GM12873 (cell line): ENCODE results near the gene USP49.

ENCODE experiments used
- CTCF ChIP-seq: IDR thresholded peaks from 2 replicates; pipeline ENCODE4 v1.5.1; 2012; ENCODE audit warnings: low read depth, mild to moderate bottlenecking, moderate library complexity, low read length, control low read depth; ENCODE audit not compliant: insufficient read depth; ENCODE audit errors: missing control alignments

Gene USP49

DNA sequence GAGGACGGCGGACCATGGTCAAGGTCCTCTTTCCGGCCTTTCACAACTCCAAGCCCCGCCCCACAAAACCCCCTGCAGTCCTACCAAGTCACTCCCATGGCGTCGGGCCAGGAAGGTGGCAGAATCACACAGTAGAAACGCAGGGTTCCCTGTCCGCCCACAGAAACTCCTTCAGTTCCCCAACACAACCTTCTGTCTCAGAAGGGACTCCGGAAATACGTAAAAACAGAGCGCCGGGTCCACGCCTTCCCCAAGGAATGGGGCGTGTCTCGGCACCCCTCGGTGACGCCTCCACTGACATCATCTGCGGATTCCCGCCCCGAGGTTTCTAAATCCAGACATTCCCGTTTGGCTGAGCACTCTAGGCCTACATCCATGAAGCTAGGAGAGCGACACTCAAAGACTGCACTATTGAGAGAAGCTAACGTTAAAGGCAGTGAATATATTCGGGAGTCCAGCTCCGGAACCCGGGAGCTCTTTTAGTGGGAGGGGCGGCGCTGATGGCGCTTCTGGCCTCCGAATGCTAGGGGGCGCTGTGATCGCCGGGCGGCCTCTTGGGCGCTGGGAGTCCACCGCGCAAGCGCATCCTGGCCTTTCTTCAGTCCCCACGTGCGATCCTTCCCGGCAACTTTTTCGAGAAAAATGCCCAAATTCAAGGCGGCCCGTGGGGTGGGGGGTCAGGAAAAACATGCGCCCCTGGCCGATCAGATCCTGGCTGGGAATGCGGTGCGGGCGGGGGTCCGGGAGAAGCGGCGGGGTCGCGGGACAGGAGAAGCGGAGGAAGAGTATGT lies 25.9 kb upstream of the USP49 start, which contains the start of the genes BYSL and MED20:
Gene BYSL, plus strand, starts transcription at position 579 of the 791 bp plus-strand sequence. Its CDS starts 64 bp downstream, at position 643.
Gene MED20, minus strand, starts transcription at position 219 of the 791 bp plus-strand sequence. Its CDS starts 121 bp downstream, at position 98.
- TF ChIP-seq CTCF = peak; percentile 94

DNA sequence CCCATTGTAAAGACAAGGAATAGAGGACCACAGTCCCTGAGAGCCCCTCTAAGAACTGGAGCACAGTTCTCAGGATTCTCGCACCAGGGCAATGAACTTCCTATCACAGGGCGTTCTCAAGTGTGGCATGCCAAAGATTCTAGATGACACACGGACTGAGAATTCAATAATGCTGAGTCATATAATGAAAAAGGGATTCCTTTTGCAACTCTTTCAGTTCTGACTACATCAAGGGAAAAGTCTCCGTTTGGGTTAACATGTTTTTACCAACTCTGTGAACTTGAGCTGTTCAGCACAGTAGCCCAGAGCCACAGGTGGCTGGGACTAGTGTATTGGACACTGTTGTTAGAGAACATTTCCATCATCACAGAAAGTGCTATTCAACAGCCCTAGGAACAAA lies 22.4 kb upstream of the USP49 start:
- TF ChIP-seq CTCF = no peak

DNA sequence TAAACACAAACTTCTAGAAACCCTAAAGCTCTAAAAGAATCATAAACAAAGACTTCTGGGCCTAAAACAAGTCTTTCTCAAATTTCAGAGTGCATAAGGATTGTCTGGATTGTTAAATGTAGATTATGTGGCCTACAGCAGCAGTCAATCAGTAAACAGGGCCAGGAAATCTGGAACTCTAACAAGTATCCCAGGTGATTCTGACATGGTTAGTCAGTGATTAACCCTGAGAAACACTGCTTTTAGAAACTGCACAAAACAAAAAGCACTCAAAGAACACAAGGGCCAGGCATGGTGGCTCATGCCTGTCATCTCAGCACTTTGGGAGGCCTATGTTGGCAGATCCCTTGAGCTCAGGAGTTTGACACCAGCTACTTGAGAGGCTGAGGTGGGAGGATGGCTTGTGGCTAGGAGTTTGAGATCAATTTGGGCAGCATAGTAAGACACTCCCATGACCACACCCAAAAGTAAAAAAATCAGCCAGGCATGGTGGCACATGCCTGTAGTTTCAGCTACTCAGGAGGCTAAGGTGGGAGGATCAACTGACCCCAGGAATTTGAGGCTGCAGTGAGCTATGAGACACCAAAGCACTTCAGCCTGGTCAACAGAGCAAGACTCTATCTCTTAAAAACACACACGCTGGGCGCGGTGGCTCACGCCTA lies 19.8 kb upstream of the USP49 start:
- no peak for TF ChIP-seq CTCF

DNA sequence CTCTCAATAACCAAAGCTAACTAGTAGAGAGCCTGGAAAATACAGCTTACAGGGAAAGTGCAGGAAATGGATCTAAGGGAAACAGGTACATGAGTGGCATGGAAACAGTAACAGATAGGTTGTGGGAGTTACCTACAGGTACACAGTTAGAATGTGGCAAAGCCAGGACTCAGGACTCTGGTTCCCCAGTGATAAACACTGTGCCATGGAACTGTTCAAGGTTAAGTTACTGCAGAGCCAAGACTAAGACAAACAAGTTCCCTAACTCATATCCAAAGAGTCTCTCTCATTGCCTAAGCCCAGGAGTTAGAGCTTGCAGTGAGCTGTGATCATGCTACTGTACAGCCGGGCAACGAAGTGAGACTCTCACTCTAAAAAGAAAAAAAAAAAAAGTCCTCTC lies 19.2 kb upstream of the USP49 start:
- no peak for TF ChIP-seq CTCF

GRCh38 chr6:41909727-41910126 lies 14.6 kb upstream of the USP49 start:
- no peak for TF ChIP-seq CTCF

DNA sequence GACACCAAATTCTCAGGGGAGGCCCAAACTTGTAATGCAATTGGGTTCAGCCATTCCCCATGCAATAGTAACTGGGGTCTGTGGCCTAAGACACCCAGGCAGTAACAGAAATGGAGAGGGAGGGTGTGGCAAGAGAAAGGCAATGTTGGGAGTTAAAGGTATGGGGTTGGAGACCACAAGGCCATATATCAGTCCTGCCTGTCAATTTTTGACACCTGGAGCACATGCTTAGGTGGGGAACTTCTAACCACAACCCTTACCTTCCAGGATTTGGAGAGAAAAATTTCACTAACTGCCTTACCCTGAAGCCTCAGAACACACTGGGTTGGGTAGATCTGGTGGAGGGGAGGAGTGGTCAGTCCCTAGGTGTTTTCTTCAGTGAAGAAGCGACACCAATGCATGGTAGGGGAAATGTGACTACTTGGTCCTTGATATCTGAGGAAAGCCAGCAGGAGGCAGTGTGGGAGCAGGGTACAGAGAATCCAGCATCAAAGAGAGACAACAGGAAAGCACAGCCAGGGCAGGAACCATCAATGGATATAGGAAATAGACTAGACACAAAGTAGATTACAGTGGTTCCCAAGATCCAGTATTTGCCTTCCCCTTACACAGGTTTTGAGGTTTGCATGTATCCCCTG lies 6.8 kb upstream of the USP49 start:
- peak; percentile 64 for TF ChIP-seq CTCF

DNA sequence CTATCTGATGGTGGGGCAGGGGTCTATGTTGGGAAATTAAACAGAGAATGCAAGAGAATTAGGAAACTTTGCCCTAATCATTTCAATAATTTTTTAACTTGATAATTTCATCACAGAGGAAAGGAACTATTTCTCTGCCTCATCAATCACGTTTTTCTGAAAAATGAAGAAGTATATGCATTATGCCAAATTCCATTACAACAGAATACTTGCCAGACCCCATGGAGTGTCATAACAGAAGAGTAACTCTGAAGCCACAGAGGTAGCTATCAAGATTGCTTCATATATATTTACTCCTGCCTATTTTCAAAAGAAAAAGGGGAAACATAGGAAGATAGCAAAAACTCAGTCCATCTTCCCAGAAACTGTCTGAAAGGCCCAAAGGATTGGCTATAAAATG lies 5.7 kb upstream of the USP49 start:
- TF ChIP-seq CTCF = no peak
